MCF 10A (cell line): ENCODE data around the gene ZGPAT. TPM values are rescaled to one million over a fixed set of nuclear protein-coding genes. Genes with fewer than 3 reads are reported as not detected.

Experiments
- BruUV-seq: library from RNA; stranded (reverse); fragments of 400-500 nt; replicated peaks from 2 replicates; lab custom pipeline; 2021; lab: Mats Ljungman, UMichigan
- CTCF ChIA-PET: fragments of 300-600 bp; sonication (Branson Sonifier 250); formaldehyde crosslinking; extraction: SDS; loops from one replicate; lab custom pipeline; 2021; ENCODE audit warnings: antibody characterized with exemption, inconsistent platforms; lab: Yijun Ruan, JAX
- POLR2A ChIA-PET: fragments of 300-600, 350-650 bp; sonication (Branson Sonifier 250); formaldehyde crosslinking; extraction: SDS; loops from one replicate; lab custom pipeline; 2020; ENCODE audit warnings: antibody characterized with exemption, inconsistent platforms; lab: Yijun Ruan, JAX
- DNase-seq: peaks from one replicate; pipeline ENCODE4 v3.0.0-alpha.2; 2018; ENCODE audit not compliant: unreplicated experiment
- H3K27ac Mint-ChIP-seq: one replicate; pipeline ENCODE4 v1.8.0; 2022; ENCODE audit warnings: mild to moderate bottlenecking, low read depth, mixed read lengths; ENCODE audit not compliant: unreplicated experiment
- H3K27me3 Mint-ChIP-seq: one replicate; pipeline ENCODE4 v1.8.0; 2022; ENCODE audit warnings: mixed read lengths; ENCODE audit not compliant: insufficient read depth, unreplicated experiment
- H3K36me3 Mint-ChIP-seq: one replicate; pipeline ENCODE4 v1.8.0; 2022; ENCODE audit warnings: mild to moderate bottlenecking, moderate library complexity, mixed read lengths; ENCODE audit not compliant: insufficient read depth, unreplicated experiment
- H3K4me1 Mint-ChIP-seq: one replicate; pipeline ENCODE4 v1.8.0; 2022; ENCODE audit warnings: mixed read lengths; ENCODE audit not compliant: insufficient read depth, unreplicated experiment
- H3K4me3 Mint-ChIP-seq: one replicate; pipeline ENCODE4 v1.8.0; 2022; ENCODE audit warnings: mild to moderate bottlenecking, moderate library complexity, mixed read lengths; ENCODE audit not compliant: unreplicated experiment
- H3K9me3 Mint-ChIP-seq: one replicate; pipeline ENCODE4 v1.8.0; 2022; ENCODE audit warnings: mixed read lengths; ENCODE audit not compliant: unreplicated experiment
- CTCF ChIP-seq: fragments of 200-600 bp; IDR thresholded peaks from one replicate; pipeline ENCODE4 v1.8.0; 2022; ENCODE audit warnings: antibody characterized with exemption, mild to moderate bottlenecking; ENCODE audit not compliant: unreplicated experiment
- intact Hi-C: fragments of 100-400 bp; cut with micrococcal nuclease; formaldehyde crosslinking; loops from 2 replicates; pipeline ENCODE4 v1.14.1; 2022
- total RNA-seq: library from RNA; stranded (reverse); gene quantifications from 2 replicates; pipeline ENCODE4 v1.2.3, GENCODE V29; 2022

ZGPAT gene
- total RNA-seq, 1 experiment from 2014 or later: 19.5 TPM

DNA sequence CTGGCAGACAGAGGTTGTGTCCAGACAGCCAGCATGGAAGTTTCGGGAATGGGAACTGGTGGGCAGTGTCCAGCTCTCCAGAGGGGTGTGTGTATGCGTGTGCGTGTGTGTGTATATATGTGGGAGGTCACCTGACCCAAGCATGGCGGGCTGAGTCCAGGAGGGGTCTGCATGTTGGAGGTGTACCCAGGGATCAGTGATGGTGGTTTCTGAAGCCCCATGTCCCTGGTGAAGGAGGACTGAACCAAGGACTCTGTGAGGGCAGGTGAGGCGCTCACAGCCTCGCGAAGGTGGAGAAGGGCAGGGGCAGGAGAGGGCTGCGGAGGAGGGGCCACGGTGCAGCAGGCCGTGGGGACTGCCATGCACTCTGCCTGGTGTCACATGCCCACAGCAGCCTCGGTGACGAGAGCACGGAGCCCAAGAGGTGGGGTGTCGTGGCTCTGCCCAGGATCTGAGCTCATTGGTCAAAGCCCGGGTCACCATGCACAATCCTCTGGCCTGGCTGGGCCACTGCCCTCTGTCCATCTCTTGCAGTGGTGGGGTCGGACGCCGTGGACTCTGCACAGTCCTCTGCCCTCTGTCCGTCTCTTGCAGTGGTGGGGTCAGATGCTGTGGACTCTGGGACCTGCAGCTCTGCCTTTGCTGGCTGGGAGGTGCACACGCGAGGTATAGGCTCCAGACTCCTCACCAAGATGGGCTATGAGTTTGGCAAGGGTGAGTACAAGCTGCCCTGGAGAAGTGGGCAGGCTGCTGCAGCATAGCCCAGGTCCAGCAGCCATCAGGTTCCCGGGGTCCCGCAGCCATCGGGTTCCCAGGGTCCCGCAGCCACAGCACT is 26.5 kb downstream of the ZGPAT start:
- DNase-seq: no peak
- BruUV-seq: no TSS peak
- H3K27ac Mint-ChIP-seq: no peak overlapping the region
- H3K9me3 Mint-ChIP-seq: no peaks in the 10 kb centered on the region
- intact Hi-C loops: no loop called here
- CTCF ChIA-PET: no interaction called here
- no peak for TF ChIP-seq CTCF
- H3K27me3 Mint-ChIP-seq: no peaks in the 10 kb centered on the region
- H3K4me3 Mint-ChIP-seq: no peak overlapping the region
- POLR2A ChIA-PET: interaction anchor here (1.1 to 1.8 kb wide), 2 partner anchors 15 to 27 kb away, joined by 3 to 5 read pairs; partner anchors contain the start of genes ARFRP1 and ZGPAT
- peaks cover 30% of the 10 kb centered on the region for H3K36me3 Mint-ChIP-seq
- H3K4me1 Mint-ChIP-seq: no peaks in the 10 kb centered on the region

GRCh38 chr20:63734946-63735858 is 27.4 kb downstream of the ZGPAT start:
- Mint-ChIP-seq H3K36me3 (peaks cover 25% of the 10 kb centered on the region), H3K27ac (no peak overlapping the region), H3K4me3 (no peak overlapping the region), H3K4me1 (no peaks in the 10 kb centered on the region), H3K9me3 (no peaks in the 10 kb centered on the region), H3K27me3 (no peaks in the 10 kb centered on the region)
- no peak for DNase-seq
- CTCF ChIA-PET: no interaction called here
- POLR2A ChIA-PET: no interaction called here
- intact Hi-C loops: no loop called here
- TF ChIP-seq CTCF: no peak
- BruUV-seq: TSS peak; percentile 52

DNA sequence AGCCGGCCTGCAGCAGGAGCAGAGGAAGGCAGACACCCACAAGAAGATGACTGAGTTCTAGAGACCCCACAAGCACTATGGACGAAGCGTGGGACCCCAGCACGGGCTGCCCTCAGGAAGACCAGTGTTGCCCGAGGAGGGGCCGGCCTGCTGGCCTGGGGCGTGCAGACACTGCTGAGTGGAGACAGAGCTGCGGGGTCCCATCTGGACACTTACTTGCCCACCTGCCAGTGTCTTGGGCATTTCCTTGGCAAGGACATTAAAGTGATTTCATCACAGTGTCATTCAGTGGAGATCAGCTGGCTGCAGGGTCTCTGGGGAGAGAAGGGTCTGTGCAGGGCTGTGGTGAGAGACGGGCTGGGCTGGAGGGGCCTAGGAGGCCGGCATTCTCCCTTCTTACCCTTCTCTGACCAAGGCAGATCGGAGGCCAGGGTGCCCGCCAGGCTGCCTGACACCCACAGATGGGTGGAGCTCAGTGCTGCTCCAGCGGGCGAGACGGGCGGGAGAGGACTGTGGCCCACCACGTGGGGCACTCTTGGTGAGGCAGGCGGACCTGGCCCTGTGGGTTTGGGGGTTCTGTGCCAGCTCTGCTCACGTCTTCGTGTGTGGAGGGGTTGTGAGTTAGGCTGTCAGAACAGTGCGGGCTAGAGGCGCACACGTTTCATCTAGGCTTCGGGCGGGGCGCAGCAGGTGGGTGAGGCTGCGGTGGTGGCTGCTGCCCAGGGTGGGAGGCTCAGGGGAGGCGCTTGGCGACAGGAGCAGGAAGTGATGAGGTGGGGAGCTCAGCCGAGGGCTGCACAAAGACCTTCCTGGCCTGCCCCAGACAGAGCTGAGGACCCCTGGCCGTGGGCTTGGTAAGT is 28.2 kb downstream of the ZGPAT start, which contains the start of gene LIME1:
LIME1 (plus strand) TSS at position 806 of the 860 bp plus-strand sequence. CDS start 886 bp downstream, outside the sequence.
- H3K27ac Mint-ChIP-seq: no peak within 1 kb of the TSS
- H3K4me3 Mint-ChIP-seq: no peak within 1 kb of the TSS
- no peaks in the 10 kb centered on the region for H3K4me1 Mint-ChIP-seq
- H3K27me3 Mint-ChIP-seq: no peaks in the 10 kb centered on the region
- TF ChIP-seq CTCF: no peak
- H3K36me3 Mint-ChIP-seq: peaks cover 25% of the 10 kb centered on the region
- ChIA-PET CTCF (interaction anchor here (0.6 to 1.1 kb wide), 2 partner anchors 29 to 47 kb away, joined by 3 to 4 read pairs; no protein-coding TSS in a partner anchor), POLR2A (interaction anchor here (0.7 to 1.0 kb wide), 2 partner anchors 28 to 49 kb away, joined by 4 to 11 read pairs; partner anchors contain the start of genes ARFRP1 and ZGPAT)
- intact Hi-C loops: no loop called here
- no peaks in the 10 kb centered on the region for H3K9me3 Mint-ChIP-seq
- no peak for DNase-seq
- BruUV-seq: no TSS peak
